Measurements from ENCODE around the gene PATZ1.

DNA sequence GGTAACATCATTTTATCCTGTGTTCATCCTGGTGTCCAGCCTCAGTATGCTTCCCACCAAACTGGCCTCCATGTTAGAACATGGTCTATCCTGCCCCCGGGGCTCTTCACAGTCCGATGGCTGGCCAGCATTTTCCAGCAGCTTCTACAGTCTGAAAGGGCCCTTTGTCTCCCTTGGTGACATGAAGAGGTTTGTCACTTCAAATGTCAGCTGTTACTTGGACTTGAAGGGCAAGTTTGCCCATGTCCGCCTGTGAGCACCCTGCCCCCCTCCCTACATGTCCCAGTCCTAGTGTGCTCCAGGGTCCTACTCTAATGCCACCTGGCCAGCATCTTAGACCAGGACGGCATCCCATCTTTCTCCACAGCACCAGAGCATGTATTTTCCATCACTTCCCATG, 24.7 kb downstream of the PATZ1 start:
- TF ChIP-seq, protein P1, sequence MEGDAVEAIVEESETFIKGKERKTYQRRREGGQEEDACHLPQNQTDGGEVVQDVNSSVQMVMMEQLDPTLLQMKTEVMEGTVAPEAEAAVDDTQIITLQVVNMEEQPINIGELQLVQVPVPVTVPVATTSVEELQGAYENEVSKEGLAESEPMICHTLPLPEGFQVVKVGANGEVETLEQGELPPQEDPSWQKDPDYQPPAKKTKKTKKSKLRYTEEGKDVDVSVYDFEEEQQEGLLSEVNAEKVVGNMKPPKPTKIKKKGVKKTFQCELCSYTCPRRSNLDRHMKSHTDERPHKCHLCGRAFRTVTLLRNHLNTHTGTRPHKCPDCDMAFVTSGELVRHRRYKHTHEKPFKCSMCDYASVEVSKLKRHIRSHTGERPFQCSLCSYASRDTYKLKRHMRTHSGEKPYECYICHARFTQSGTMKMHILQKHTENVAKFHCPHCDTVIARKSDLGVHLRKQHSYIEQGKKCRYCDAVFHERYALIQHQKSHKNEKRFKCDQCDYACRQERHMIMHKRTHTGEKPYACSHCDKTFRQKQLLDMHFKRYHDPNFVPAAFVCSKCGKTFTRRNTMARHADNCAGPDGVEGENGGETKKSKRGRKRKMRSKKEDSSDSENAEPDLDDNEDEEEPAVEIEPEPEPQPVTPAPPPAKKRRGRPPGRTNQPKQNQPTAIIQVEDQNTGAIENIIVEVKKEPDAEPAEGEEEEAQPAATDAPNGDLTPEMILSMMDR (IDR thresholded peaks at IDR 0.05), result no peak
- no peak for TF ChIP-seq POLR2A (IDR thresholded peaks at IDR 0.05)

Measured in testis (tissue), 2 donors.